HT1080 (cell line): Measurements from ENCODE around the gene PTGES2. TPM values are rescaled to one million over a fixed set of nuclear protein-coding genes. Genes with fewer than 3 reads are reported as not detected.
"Not testable (repeated sequence)": the region's sequence is repeated elsewhere in the genome, so short reads cannot be mapped to it uniquely, and the experiment has no call there.

Source experiments
- DNase-seq: peaks from one replicate; pipeline ENCODE4 v3.0.0-alpha.2; 2015; ENCODE audit warnings: low read depth
- total RNA-seq: library from RNA; depleted of rRNA; stranded (reverse); fragments of >200 nt; shearing (Covaris generic); gene quantifications from 2 replicates; pipeline ENCODE4 v1.2.3, GENCODE V29; 2014

Gene PTGES2
- total RNA-seq, 1 experiment from 2014 or later = 203 TPM

- no peak for DNase-seq
Measured at GRCh38 chr9:128091571-128091970, 36.0 kb downstream of the PTGES2 start.

- DNase-seq = no peak
Measured at GRCh38 chr9:128091144-128091543, 36.4 kb downstream of the PTGES2 start.

- DNase-seq = no peak
Measured at GRCh38 chr9:128089299-128089698, 38.2 kb downstream of the PTGES2 start.

GRCh38 chr9:128088253-128088945 lies 39.1 kb downstream of the PTGES2 start:
- no peak for DNase-seq

GRCh38 chr9:128087262-128087661 lies 40.3 kb downstream of the PTGES2 start:
- no peak for DNase-seq

GRCh38 chr9:128085943-128086342 lies 41.6 kb downstream of the PTGES2 start:
- no peak for DNase-seq

- DNase-seq = no peak
Measured at GRCh38 chr9:128084746-128085145, 42.8 kb downstream of the PTGES2 start.

- no peak for DNase-seq
Measured at GRCh38 chr9:128082151-128082550, 45.4 kb downstream of the PTGES2 start.

GRCh38 chr9:128081056-128081455 lies 46.5 kb downstream of the PTGES2 start:
- no peak for DNase-seq

GRCh38 chr9:128080206-128080605 lies 47.3 kb downstream of the PTGES2 start:
- no peak for DNase-seq

- DNase-seq = peak; percentile 63
Measured at GRCh38 chr9:128078504-128079434, 48.8 kb downstream of the PTGES2 start.

GRCh38 chr9:128077847-128078503 lies 49.6 kb downstream of the PTGES2 start:
- no peak for DNase-seq

- DNase-seq = no peak
Measured at GRCh38 chr9:128073253-128073886, 54.2 kb downstream of the PTGES2 start.

GRCh38 chr9:128072144-128073021 lies 55.1 kb downstream of the PTGES2 start:
- no peak for DNase-seq

- not testable (repeated sequence) for DNase-seq
Measured at GRCh38 chr9:128071475-128071874, 56.1 kb downstream of the PTGES2 start.

- DNase-seq = no peak
Measured at GRCh38 chr9:128070874-128071273, 56.7 kb downstream of the PTGES2 start.
